ENCODE data around the gene SUGP2. TPM values are rescaled to one million over a fixed set of nuclear protein-coding genes. Genes with fewer than 3 reads are reported as not detected.

The SUGP2 gene
- total and polyA plus RNA-seq, 9 of the 15 experiments (the other 6 are each of a cell fraction or from before 2014, with no cell fraction given) = 13.1 to 101 (median 63.1) TPM

DNA sequence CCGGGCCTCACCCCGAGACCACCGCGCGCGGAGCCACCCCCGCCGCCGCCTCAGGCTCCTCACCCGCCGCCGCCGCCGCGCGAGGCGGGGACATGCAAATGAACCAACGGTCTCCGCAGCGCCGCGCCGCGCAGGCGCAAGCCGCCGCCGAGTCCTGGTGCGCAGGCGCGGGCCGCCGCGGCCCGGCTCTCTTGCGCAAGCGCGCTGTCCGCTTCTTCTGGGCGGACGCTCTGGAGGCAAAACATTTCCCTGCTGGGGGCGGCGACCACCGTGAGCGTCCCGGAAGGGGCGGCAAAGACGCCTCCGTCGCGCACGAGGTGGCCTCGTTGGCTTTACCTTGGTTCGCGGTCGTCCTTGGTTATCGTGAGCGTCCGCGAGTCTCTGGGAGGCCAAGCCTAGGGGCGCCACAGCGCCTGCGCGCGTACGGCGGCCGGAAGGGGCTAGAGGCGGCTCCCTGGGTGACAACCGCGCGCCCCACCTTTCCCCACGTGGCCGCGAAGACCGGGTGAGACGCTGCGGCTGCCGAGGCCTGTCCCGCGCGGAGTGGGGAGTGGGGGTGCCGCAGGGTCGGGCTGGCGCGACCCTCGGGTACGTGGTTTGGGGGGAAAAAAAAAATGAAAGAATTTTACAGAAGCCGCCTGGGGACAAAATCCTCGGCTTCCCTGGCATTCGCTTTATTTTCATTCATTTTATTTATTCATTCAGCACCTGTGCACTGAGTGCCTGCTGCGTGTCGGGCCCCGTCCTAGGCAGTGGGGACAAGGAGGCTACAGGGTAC, at the start of gene SUGP2, which contains the start of gene ARMC6 (continued):
- TF ChIP-seq, protein P1, sequence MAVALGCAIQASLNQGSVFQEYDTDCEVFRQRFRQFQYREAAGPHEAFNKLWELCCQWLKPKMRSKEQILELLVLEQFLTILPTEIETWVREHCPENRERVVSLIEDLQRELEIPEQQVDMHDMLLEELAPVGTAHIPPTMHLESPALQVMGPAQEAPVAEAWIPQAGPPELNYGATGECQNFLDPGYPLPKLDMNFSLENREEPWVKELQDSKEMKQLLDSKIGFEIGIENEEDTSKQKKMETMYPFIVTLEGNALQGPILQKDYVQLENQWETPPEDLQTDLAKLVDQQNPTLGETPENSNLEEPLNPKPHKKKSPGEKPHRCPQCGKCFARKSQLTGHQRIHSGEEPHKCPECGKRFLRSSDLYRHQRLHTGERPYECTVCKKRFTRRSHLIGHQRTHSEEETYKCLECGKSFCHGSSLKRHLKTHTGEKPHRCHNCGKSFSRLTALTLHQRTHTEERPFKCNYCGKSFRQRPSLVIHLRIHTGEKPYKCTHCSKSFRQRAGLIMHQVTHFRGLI (CRISPR knock-in tag; IDR thresholded peaks at IDR 0.05) = no peak
- no peak for TF ChIP-seq CBX8 (IDR thresholded peaks at IDR 0.05; ENCODE audit: borderline replicate concordance, extremely low read depth, low read depth, low read length, poor library complexity, severe bottlenecking)
- no peak for TF ChIP-seq LARP7 (IDR thresholded peaks at IDR 0.05)
- TF ChIP-seq, protein P2, sequence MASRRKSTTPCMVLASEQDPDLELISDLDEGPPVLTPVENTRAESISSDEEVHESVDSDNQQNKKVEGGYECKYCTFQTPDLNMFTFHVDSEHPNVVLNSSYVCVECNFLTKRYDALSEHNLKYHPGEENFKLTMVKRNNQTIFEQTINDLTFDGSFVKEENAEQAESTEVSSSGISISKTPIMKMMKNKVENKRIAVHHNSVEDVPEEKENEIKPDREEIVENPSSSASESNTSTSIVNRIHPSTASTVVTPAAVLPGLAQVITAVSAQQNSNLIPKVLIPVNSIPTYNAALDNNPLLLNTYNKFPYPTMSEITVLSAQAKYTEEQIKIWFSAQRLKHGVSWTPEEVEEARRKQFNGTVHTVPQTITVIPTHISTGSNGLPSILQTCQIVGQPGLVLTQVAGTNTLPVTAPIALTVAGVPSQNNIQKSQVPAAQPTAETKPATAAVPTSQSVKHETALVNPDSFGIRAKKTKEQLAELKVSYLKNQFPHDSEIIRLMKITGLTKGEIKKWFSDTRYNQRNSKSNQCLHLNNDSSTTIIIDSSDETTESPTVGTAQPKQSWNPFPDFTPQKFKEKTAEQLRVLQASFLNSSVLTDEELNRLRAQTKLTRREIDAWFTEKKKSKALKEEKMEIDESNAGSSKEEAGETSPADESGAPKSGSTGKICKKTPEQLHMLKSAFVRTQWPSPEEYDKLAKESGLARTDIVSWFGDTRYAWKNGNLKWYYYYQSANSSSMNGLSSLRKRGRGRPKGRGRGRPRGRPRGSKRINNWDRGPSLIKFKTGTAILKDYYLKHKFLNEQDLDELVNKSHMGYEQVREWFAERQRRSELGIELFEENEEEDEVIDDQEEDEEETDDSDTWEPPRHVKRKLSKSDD (conservative IDR thresholded peaks at IDR 0.05; ENCODE audit: low read length) = no peak
- TF ChIP-seq KDM4B (IDR thresholded peaks at IDR 0.05; ENCODE audit: borderline replicate concordance in 2 of 2, low read depth in 1 of 2) = no peak
- no peak for TF ChIP-seq FOXM1 (IDR thresholded peaks at IDR 0.05; ENCODE audit: low read depth)
- TF ChIP-seq FOXM1 (CRISPR knock-in tag; IDR thresholded peaks at IDR 0.05; ENCODE audit: low read depth) = peak; percentile 49; the same call in 1 of the 2 replicates
- no peak for TF ChIP-seq ARHGAP35 (IDR thresholded peaks at IDR 0.05; ENCODE audit: partially characterized antibody)
- TF ChIP-seq, protein P3, sequence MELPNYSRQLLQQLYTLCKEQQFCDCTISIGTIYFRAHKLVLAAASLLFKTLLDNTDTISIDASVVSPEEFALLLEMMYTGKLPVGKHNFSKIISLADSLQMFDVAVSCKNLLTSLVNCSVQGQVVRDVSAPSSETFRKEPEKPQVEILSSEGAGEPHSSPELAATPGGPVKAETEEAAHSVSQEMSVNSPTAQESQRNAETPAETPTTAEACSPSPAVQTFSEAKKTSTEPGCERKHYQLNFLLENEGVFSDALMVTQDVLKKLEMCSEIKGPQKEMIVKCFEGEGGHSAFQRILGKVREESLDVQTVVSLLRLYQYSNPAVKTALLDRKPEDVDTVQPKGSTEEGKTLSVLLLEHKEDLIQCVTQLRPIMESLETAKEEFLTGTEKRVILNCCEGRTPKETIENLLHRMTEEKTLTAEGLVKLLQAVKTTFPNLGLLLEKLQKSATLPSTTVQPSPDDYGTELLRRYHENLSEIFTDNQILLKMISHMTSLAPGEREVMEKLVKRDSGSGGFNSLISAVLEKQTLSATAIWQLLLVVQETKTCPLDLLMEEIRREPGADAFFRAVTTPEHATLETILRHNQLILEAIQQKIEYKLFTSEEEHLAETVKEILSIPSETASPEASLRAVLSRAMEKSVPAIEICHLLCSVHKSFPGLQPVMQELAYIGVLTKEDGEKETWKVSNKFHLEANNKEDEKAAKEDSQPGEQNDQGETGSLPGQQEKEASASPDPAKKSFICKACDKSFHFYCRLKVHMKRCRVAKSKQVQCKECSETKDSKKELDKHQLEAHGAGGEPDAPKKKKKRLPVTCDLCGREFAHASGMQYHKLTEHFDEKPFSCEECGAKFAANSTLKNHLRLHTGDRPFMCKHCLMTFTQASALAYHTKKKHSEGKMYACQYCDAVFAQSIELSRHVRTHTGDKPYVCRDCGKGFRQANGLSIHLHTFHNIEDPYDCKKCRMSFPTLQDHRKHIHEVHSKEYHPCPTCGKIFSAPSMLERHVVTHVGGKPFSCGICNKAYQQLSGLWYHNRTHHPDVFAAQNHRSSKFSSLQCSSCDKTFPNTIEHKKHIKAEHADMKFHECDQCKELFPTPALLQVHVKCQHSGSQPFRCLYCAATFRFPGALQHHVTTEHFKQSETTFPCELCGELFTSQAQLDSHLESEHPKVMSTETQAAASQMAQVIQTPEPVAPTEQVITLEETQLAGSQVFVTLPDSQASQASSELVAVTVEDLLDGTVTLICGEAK (IDR thresholded peaks at IDR 0.05) = peak; percentile 56; the same call in 1 of the 2 replicates
- TF ChIP-seq, protein P3 (CRISPR knock-in tag; IDR thresholded peaks at IDR 0.05) = no peak
- TF ChIP-seq MAFK (IDR thresholded peaks at IDR 0.05; ENCODE audit: low read length) = no peak
- TF ChIP-seq XRCC5 (IDR thresholded peaks at IDR 0.05; ENCODE audit: low read depth, low read length) = no peak; the same call in 1 of the 2 replicates
- TF ChIP-seq ZNF75A (CRISPR knock-in tag; IDR thresholded peaks at IDR 0.05) = no peak
- no peak for TF ChIP-seq MYNN (IDR thresholded peaks at IDR 0.05)
- TF ChIP-seq MYNN (CRISPR knock-in tag; IDR thresholded peaks at IDR 0.05) = no peak

Measured in K562 (cell line).